Upper lobe of left lung (tissue), 6 donors: ENCODE data around the gene PTPRD. TPM values are rescaled to one million over a fixed set of nuclear protein-coding genes. Genes with fewer than 3 reads are reported as not detected.

Source experiments
- ATAC-seq, 2 donors: fragments of 200-7000 bp; cut with Tn5 transposase; one replicate each; pipeline ENCODE4 v1.9.1; 2022; ENCODE audit warnings: mild to moderate bottlenecking in 2 of 2, moderate library complexity in 2 of 2; ENCODE audit not compliant: low FRiP score in 2 of 2
- DNase-seq, 2 donors: peaks; one replicate each; pipeline ENCODE4 v3.0.0-alpha.2; 2019 to 2020
- H3K27ac ChIP-seq, 4 donors: fragments of 200-600 bp; sonication (generic); one replicate each; pipeline ENCODE4 v1.5.1; 2016 to 2019
- H3K27me3 ChIP-seq, 4 donors: fragments of 200-600 bp; sonication (generic); one replicate each; pipeline ENCODE4 v1.5.1; 2017 to 2019
- H3K36me3 ChIP-seq, 4 donors: fragments of 200-600 bp; sonication (generic); one replicate each; pipeline ENCODE4 v1.5.1; 2016 to 2019
- H3K4me1 ChIP-seq, 4 donors: fragments of 200-600 bp; sonication (generic); one replicate each; pipeline ENCODE4 v1.5.1; 2018 to 2019
- H3K4me3 ChIP-seq, 4 donors: fragments of 200-600 bp; sonication (generic); one replicate each; pipeline ENCODE4 v1.5.1; 2017 to 2019; ENCODE audit warnings: mild to moderate bottlenecking in 2 of 4, moderate library complexity in 1 of 4
- H3K9me3 ChIP-seq, 4 donors: fragments of 200-600 bp; sonication (generic); one replicate each; pipeline ENCODE4 v1.5.1; 2018 to 2019
- CTCF ChIP-seq, 6 experiments: fragments of 450-650 bp in 4 of 6; fragments of 200-600 bp in 2 of 6; sonication (generic) in 2 of 6; IDR thresholded peaks; one replicate each; pipeline ENCODE4 v1.5.1; 2016 to 2019; ENCODE audit warnings: antibody characterized with exemption in 6 of 6
- EP300 ChIP-seq, 4 donors: sonication (generic); formaldehyde crosslinking; IDR thresholded peaks; one replicate each; pipeline ENCODE4 v1.5.1; 2017; ENCODE audit warnings: antibody characterized with exemption in 4 of 4, control low read depth in 2 of 4
- POLR2A ChIP-seq, 4 donors: fragments of 450-650 bp; IDR thresholded peaks; one replicate each; pipeline ENCODE4 v1.5.1; 2016 to 2017; ENCODE audit warnings: antibody characterized with exemption in 4 of 4, mild to moderate bottlenecking in 2 of 4
- POLR2AphosphoS5 ChIP-seq, 2 donors: sonication (generic); formaldehyde crosslinking; IDR thresholded peaks; one replicate each; pipeline ENCODE4 v1.5.1; 2017; ENCODE audit warnings: antibody characterized with exemption in 2 of 2
- WGBS, 2 donors: methylation state at CpG; one replicate each; pipeline ENCODE4 v1.1.5; 2017 to 2018; 5-methylcytosine and 5-hydroxymethylcytosine counted together
- total RNA-seq, 6 donors: library from RNA; depleted of rRNA in 4 of 6; stranded (reverse); fragments of >200 nt in 4 of 6; gene quantifications; one replicate each; pipeline versions ENCODE4 v1.1.0 to v1.2.1, GENCODE V29; 2016 to 2021
- donor health status: DM: no; HTN: no; CAD: no; lungs with moderate emphysema.
- donor health status: DM: no; HTN: yes; CAD: no; lungs with severe emphysema.

Gene PTPRD
- total RNA-seq, 6 donors from 2014 or later, result 7.4 to 46.1 (median 14.5) TPM

DNA sequence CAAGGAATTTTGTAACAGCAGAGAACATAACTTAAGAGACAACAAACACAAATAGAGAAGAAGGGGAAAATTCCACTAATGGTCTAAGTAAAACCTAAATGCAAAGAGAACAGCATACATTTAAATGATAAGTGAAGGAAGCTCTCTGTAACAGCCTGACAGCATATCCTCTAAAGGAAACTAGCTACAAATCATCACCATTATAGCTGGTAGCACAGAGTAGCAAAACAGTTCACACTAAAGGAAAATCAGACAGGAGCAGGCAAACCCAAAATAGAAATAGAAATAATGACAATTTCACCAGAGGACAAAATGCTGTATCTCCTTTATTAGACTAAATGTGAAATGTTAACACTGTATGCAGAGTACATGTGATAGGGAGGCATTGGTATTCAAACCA lies 532.8 kb downstream of the PTPRD start:
- no peaks in the 10 kb centered on the region for H3K4me1 ChIP-seq
- TF ChIP-seq POLR2AphosphoS5 (IDR thresholded peaks at IDR 0.05) (no peak), EP300 (IDR thresholded peaks at IDR 0.05) (no peak), CTCF (IDR thresholded peaks at IDR 0.05) (no peak), POLR2A (IDR thresholded peaks at IDR 0.05) (no peak)
- no peak for ATAC-seq
- no peaks in the 10 kb centered on the region for H3K9me3 ChIP-seq
- no peaks in the 10 kb centered on the region for H3K36me3 ChIP-seq
- H3K27me3 ChIP-seq, result no peaks in the 10 kb centered on the region
- no peak overlapping the region for H3K27ac ChIP-seq
- DNase-seq, result no peak
- no peak overlapping the region for H3K4me3 ChIP-seq

DNA sequence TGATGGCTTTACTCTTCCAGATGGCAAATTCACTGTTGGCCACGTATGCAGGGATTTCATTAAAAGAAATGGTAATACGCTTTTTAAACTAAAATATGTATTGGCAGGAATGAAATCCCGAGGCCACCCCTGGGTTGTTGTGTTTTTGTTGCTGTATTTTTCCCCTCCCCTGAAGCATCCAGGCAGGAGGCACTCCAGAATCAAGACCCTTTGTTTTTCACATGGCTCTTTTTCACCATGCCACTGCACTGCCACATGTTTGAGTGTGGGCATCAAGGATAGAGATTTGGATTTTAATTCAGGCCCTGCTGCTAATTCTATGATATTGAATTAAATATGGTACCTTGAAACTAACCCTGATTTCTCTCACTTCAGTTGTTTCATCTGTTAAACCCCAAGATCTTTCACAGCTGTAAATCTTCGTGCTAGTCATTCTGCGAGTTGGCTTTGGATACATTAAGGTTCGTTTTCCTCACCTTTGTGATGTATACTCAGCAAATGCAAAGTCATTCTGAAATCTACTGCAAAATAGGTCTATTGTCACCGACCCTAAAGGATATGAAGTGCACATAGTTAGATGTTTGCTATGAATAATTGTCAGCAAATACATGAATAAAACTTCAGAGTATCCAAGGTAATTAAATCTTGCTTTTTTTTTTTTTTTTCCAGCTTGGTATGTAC lies 533.4 kb downstream of the PTPRD start:
- no peaks in the 10 kb centered on the region for H3K27me3 ChIP-seq
- DNase-seq, result no peak
- WGBS, 2 donors, result 62 to 68% methylated on average over 7 of the region's 7 CpGs
- H3K4me1 ChIP-seq, result no peaks in the 10 kb centered on the region
- no peak for ATAC-seq
- H3K9me3 ChIP-seq, result no peaks in the 10 kb centered on the region
- TF ChIP-seq POLR2A (IDR thresholded peaks at IDR 0.05) (no peak), POLR2AphosphoS5 (IDR thresholded peaks at IDR 0.05) (no peak), EP300 (IDR thresholded peaks at IDR 0.05) (no peak), CTCF (IDR thresholded peaks at IDR 0.05) (no peak)
- no peak overlapping the region for H3K27ac ChIP-seq
- H3K4me3 ChIP-seq, result no peak overlapping the region
- no peaks in the 10 kb centered on the region for H3K36me3 ChIP-seq

DNA sequence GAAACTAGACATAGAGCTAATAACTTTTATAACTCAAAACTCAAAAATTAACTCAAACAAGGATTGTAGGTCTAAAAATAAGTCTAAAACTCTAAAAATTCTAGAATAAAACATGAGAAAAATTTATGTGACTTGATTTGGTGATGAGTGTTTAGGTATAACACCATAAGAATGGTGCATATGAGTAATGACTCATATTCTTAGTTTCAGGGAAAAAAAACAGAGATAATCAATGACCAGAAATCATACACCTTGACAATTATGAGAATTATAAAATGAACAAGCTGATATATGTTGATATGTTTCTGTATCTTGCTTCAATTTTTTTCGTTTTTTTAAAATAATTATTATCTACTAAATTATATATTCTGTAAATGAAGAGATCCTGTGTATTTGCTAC lies 541.2 kb downstream of the PTPRD start:
- Histone ChIP-seq H3K9me3 (no peaks in the 10 kb centered on the region), H3K27ac (no peak overlapping the region), H3K27me3 (no peaks in the 10 kb centered on the region), H3K4me3 (no peak overlapping the region), H3K4me1 (no peaks in the 10 kb centered on the region), H3K36me3 (no peaks in the 10 kb centered on the region)
- WGBS, 2 donors, result 56 to 63% methylated on average over 1 of the region's 1 CpG
- TF ChIP-seq POLR2A (IDR thresholded peaks at IDR 0.05), result no peak
- no peak for TF ChIP-seq POLR2AphosphoS5 (IDR thresholded peaks at IDR 0.05)
- TF ChIP-seq EP300 (IDR thresholded peaks at IDR 0.05), result no peak
- no peak for TF ChIP-seq CTCF (IDR thresholded peaks at IDR 0.05)
- DNase-seq, result no peak
- ATAC-seq, result no peak

DNA sequence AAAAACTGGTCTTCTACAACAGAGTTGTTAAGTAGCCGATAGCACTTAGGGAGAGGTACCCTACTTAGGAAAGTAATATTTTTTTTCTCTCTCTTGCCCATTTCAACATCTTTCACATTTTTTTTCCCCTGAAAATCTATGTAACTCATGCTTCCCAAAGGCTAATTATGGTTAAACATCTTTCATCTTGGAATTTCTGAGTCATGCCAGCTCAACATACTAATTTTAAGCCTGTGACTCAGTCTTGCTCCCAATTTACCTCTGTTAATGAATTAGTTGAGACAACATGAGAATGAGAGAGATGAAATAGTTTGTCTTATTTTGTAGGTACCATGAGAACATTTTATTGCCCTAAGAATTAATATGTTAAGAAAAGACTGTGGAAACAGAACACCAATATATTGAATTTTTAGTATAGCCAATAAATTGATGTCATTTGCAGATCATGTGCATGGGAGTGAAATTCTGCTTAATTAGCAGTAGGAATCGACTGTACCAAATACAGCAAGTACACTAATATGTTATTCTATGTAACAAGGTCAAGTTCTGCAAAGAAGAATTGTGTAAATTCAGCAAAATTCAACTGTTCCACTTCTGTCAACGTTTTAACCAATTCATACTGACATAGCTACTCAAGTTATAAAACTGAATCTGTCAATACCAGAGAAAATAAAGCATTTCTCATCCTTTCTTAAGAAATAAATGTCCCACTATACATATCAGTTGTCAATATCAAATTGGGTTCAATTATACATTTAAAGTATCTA lies 550.0 kb downstream of the PTPRD start:
- H3K27ac ChIP-seq, result no peak overlapping the region
- peaks cover 0 to 5% (median 0%) of the 10 kb centered on the region in 4 donors for H3K4me1 ChIP-seq
- WGBS, 2 donors, result 67 to 74% methylated on average over 3 of the region's 3 CpGs
- H3K36me3 ChIP-seq, result no peaks in the 10 kb centered on the region
- TF ChIP-seq CTCF (IDR thresholded peaks at IDR 0.05), result no peak
- TF ChIP-seq EP300 (IDR thresholded peaks at IDR 0.05), result no peak
- TF ChIP-seq POLR2AphosphoS5 (IDR thresholded peaks at IDR 0.05), result no peak
- H3K4me3 ChIP-seq, result no peak overlapping the region
- ATAC-seq, result no peak
- no peaks in the 10 kb centered on the region for H3K27me3 ChIP-seq
- DNase-seq, result no peak
- no peaks in the 10 kb centered on the region for H3K9me3 ChIP-seq
